EL (cell line): ENCODE results near the gene AGXT2.
"Not testable (repeated sequence)": the region's sequence is repeated elsewhere in the genome, so short reads cannot be mapped to it uniquely, and the experiment has no call there.

ENCODE experiments used
- DNase-seq: peaks from one replicate; pipeline ENCODE4 v3.0.0-alpha.2; 2016

AGXT2 gene

GRCh38 chr5:35012365-35012764, 35.4 kb downstream of the AGXT2 start:
- no peak for DNase-seq

- DNase-seq: no peak
These were observed 37.1 kb downstream of the AGXT2 start for GRCh38 chr5:35010676-35011075.

- no peak for DNase-seq
These were observed 38.1 kb downstream of the AGXT2 start for GRCh38 chr5:35009657-35010056.

- DNase-seq: no peak
These were observed 38.7 kb downstream of the AGXT2 start for GRCh38 chr5:35009019-35009418.

- no peak for DNase-seq
These were observed 43.0 kb downstream of the AGXT2 start for GRCh38 chr5:35004771-35005170.

- no peak for DNase-seq
These were observed 43.5 kb downstream of the AGXT2 start for GRCh38 chr5:35004200-35004599.

GRCh38 chr5:35003018-35003957, 44.5 kb downstream of the AGXT2 start:
- peak; percentile 71 for DNase-seq

- DNase-seq: no peak
These were observed 45.3 kb downstream of the AGXT2 start for GRCh38 chr5:35002459-35002858.

GRCh38 chr5:35001842-35002241, 45.9 kb downstream of the AGXT2 start:
- no peak for DNase-seq

- DNase-seq: peak; percentile 71
These were observed 49.5 kb downstream of the AGXT2 start for GRCh38 chr5:34998058-34998789.

GRCh38 chr5:34996261-34996660, 51.5 kb downstream of the AGXT2 start:
- no peak for DNase-seq

- DNase-seq: no peak
These were observed 53.8 kb downstream of the AGXT2 start for GRCh38 chr5:34993951-34994350.

- DNase-seq: no peak
These were observed 56.1 kb downstream of the AGXT2 start for GRCh38 chr5:34991486-34992238.

- DNase-seq: no peak
These were observed 60.8 kb downstream of the AGXT2 start for GRCh38 chr5:34986965-34987364.

GRCh38 chr5:34982823-34983222, 64.9 kb downstream of the AGXT2 start:
- DNase-seq: no peak

- no peak for DNase-seq
These were observed 69.1 kb downstream of the AGXT2 start for GRCh38 chr5:34978681-34979080.

- no peak for DNase-seq
These were observed 69.7 kb downstream of the AGXT2 start for GRCh38 chr5:34977934-34978613.

GRCh38 chr5:34976347-34976746, 71.4 kb downstream of the AGXT2 start:
- DNase-seq: no peak

- DNase-seq: not testable (repeated sequence)
These were observed 76.1 kb downstream of the AGXT2 start for GRCh38 chr5:34971655-34972054.

GRCh38 chr5:34970552-34970951, 77.2 kb downstream of the AGXT2 start:
- DNase-seq: no peak

- no peak for DNase-seq
These were observed 79.5 kb downstream of the AGXT2 start for GRCh38 chr5:34968258-34968657.

GRCh38 chr5:34967540-34967939, 80.2 kb downstream of the AGXT2 start:
- no peak for DNase-seq

GRCh38 chr5:34959323-34959722, 88.4 kb downstream of the AGXT2 start:
- peak; percentile 57 for DNase-seq
